IPS-20b (cell line): Measurements from ENCODE around the gene PHYHIPL.
"Not testable (repeated sequence)": the region's sequence is repeated elsewhere in the genome, so short reads cannot be mapped to it uniquely, and the experiment has no call there.

Experiments
- H3K27ac ChIP-seq: one replicate; pipeline ENCODE4 v1.5.1; 2013; ENCODE audit warnings: low read length
- H3K27me3 ChIP-seq: 2 replicates; pipeline ENCODE4 v1.6.1; 2013; ENCODE audit warnings: mild to moderate bottlenecking, low read length, inconsistent platforms; ENCODE audit not compliant: insufficient read depth
- H3K36me3 ChIP-seq: 2 replicates; pipeline ENCODE4 v1.6.1; 2013; ENCODE audit warnings: low read depth, mild to moderate bottlenecking, inconsistent platforms, low read length, moderate library complexity; ENCODE audit not compliant: insufficient read depth
- H3K4me1 ChIP-seq: 2 replicates; pipeline ENCODE4 v1.6.1; 2013; ENCODE audit warnings: mild to moderate bottlenecking, control low read depth, inconsistent platforms, low read length, moderate library complexity; ENCODE audit not compliant: insufficient read depth
- H3K4me3 ChIP-seq: 2 replicates; pipeline ENCODE4 v1.5.1; 2013; ENCODE audit warnings: mild to moderate bottlenecking, low read length, inconsistent platforms
- H3K9ac ChIP-seq: 2 replicates; pipeline ENCODE4 v1.6.1; 2013; ENCODE audit warnings: low read depth, mild to moderate bottlenecking, inconsistent platforms, low read length, moderate library complexity
- H3K9me3 ChIP-seq: 2 replicates; pipeline ENCODE4 v1.6.1; 2013; ENCODE audit warnings: mild to moderate bottlenecking, low read depth, low read length, inconsistent platforms; ENCODE audit not compliant: insufficient read depth

Gene PHYHIPL

DNA sequence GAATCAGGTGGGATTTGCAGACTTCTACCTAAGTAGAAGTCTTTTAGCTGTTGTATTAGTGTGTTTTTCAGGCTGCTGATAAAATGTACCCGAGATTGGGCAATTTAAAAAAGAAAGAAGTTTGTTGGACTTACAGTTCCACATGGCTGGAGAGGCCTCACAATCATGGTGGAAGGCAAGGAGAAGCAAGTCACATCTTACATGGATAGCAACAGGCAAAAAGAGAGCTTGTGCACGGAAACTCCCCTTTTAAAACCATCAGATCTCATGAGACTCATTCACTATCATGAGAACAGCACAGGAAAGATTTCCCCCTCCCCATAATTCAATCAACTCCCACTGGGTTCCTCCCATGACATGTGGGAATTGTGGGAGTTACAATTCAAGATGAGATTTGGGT lies 62.7 kb downstream of the PHYHIPL start:
- not testable (repeated sequence) for H3K4me1 ChIP-seq, H3K36me3 ChIP-seq, H3K27me3 ChIP-seq, H3K9ac ChIP-seq, H3K9me3 ChIP-seq, H3K27ac ChIP-seq, H3K4me3 ChIP-seq

GRCh38 chr10:59240582-59241183 lies 64.2 kb downstream of the PHYHIPL start:
- H3K9me3 ChIP-seq, result no peaks in the 10 kb centered on the region
- no peak overlapping the region for H3K27ac ChIP-seq
- H3K27me3 ChIP-seq, result no peaks in the 10 kb centered on the region
- H3K36me3 ChIP-seq, result no peaks in the 10 kb centered on the region
- H3K4me1 ChIP-seq, result no peaks in the 10 kb centered on the region
- H3K9ac ChIP-seq, result no peak overlapping the region
- no peak overlapping the region for H3K4me3 ChIP-seq

DNA sequence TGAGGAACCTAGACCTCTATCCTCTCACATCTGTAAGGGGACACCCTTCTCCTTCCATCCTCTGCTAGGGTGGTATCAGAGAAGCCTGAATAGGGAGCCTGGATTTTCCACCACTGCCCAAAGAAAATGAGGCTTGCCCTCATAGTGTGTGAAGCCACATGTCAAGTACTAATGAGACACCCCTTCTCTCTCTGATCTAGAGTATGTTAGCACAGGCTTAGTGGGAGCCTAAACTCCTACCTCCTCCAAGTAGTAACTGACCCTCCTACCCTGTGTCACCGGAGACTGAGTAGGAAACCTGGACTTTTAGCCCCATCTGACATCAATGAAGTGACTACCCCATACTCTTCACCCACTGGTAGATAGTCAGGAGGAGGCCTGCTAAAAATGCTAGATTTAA lies 65.6 kb downstream of the PHYHIPL start:
- H3K4me1 ChIP-seq, result no peaks in the 10 kb centered on the region
- no peaks in the 10 kb centered on the region for H3K27me3 ChIP-seq
- H3K27ac ChIP-seq, result no peak overlapping the region
- H3K9ac ChIP-seq, result no peak overlapping the region
- H3K36me3 ChIP-seq, result no peaks in the 10 kb centered on the region
- no peaks in the 10 kb centered on the region for H3K9me3 ChIP-seq
- no peak overlapping the region for H3K4me3 ChIP-seq

DNA sequence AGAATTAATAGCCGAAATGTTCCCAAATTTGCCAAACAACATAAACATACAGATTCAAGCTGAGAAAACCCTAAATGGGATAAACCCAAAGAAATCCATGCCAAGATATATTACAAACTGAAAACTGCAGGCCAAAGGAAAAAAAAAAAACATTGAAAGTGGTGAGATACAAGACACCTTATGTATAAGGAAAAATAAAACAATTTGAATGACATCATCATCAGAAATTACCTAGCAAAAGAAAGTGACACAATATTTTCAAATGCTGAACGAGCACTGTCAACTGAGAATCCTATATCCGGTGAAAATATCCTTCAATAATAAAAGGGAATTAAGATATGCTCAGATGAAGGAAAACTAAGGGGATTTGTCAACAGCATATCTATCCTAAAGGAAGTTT lies 66.5 kb downstream of the PHYHIPL start:
- H3K9ac ChIP-seq, result no peak overlapping the region
- no peaks in the 10 kb centered on the region for H3K9me3 ChIP-seq
- no peaks in the 10 kb centered on the region for H3K4me1 ChIP-seq
- H3K36me3 ChIP-seq, result no peaks in the 10 kb centered on the region
- no peak overlapping the region for H3K4me3 ChIP-seq
- no peaks in the 10 kb centered on the region for H3K27me3 ChIP-seq
- H3K27ac ChIP-seq, result no peak overlapping the region

- H3K27ac ChIP-seq, result no peak overlapping the region
- no peaks in the 10 kb centered on the region for H3K4me1 ChIP-seq
- no peak overlapping the region for H3K4me3 ChIP-seq
- no peaks in the 10 kb centered on the region for H3K9me3 ChIP-seq
- H3K27me3 ChIP-seq, result no peaks in the 10 kb centered on the region
- no peak overlapping the region for H3K9ac ChIP-seq
- no peaks in the 10 kb centered on the region for H3K36me3 ChIP-seq
These were observed 67.3 kb downstream of the PHYHIPL start for GRCh38 chr10:59243611-59244195.

DNA sequence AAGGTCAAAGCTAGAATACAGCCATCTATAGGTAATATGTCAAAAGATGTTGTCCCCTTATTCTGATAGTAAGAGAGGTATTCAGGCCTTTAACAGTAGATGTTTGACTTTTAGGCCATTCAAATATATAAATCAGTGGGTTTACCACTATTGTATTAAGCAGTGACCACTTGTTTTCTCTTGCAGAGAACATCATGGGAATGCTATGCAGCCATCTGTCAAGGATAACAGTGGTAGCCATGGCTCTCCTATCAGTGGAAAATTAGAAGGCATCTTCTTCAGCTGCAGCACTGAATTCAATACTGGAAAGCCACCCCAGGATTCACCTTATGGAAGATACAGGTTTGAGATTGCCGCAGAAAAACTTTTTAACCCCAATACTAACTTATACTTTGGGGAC lies 68.4 kb downstream of the PHYHIPL start:
- H3K9ac ChIP-seq, result no peak overlapping the region
- no peak overlapping the region for H3K27ac ChIP-seq
- H3K27me3 ChIP-seq, result no peaks in the 10 kb centered on the region
- no peaks in the 10 kb centered on the region for H3K9me3 ChIP-seq
- H3K4me1 ChIP-seq, result no peaks in the 10 kb centered on the region
- no peaks in the 10 kb centered on the region for H3K36me3 ChIP-seq
- H3K4me3 ChIP-seq, result no peak overlapping the region

GRCh38 chr10:59245686-59246085 lies 69.2 kb downstream of the PHYHIPL start:
- no peaks in the 10 kb centered on the region for H3K27me3 ChIP-seq
- H3K4me1 ChIP-seq, result no peaks in the 10 kb centered on the region
- H3K27ac ChIP-seq, result no peak overlapping the region
- no peaks in the 10 kb centered on the region for H3K36me3 ChIP-seq
- no peaks in the 10 kb centered on the region for H3K9me3 ChIP-seq
- H3K9ac ChIP-seq, result no peak overlapping the region
- H3K4me3 ChIP-seq, result no peak overlapping the region

DNA sequence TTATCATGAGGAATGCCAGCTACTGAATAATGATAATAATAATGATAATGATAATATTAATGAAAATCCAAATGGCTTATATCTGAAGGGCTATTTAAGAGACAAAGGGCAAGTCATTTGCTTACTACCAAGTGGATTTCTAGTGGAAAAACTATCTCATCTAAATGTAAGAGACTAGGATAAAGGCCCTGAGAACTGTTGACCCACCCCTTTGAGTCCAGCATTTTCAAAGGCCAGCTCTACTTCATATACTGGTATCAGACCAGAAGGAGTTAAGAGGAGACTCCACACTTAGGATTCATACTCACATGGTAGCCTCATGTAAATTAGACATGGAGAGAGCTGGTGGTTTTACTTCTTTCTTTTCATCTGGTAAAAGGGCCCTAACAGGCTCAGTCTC lies 76.0 kb downstream of the PHYHIPL start:
- H3K4me1 ChIP-seq, result no peaks in the 10 kb centered on the region
- no peaks in the 10 kb centered on the region for H3K27me3 ChIP-seq

GRCh38 chr10:59255463-59255862 lies 79.0 kb downstream of the PHYHIPL start:
- no peak overlapping the region for H3K27ac ChIP-seq
- no peaks in the 10 kb centered on the region for H3K36me3 ChIP-seq
- H3K27me3 ChIP-seq, result no peaks in the 10 kb centered on the region

More for the DNA sequence above, 76.0 kb downstream of the PHYHIPL start:
- Histone ChIP-seq H3K27ac (no peak overlapping the region), H3K36me3 (no peaks in the 10 kb centered on the region), H3K4me3 (no peak overlapping the region), H3K9me3 (no peaks in the 10 kb centered on the region), H3K9ac (no peak overlapping the region)

GRCh38 chr10:59257224-59257623 lies 80.8 kb downstream of the PHYHIPL start:
- Histone ChIP-seq H3K27me3 (no peaks in the 10 kb centered on the region), H3K9me3 (no peaks in the 10 kb centered on the region), H3K36me3 (no peaks in the 10 kb centered on the region), H3K4me1 (no peaks in the 10 kb centered on the region), H3K4me3 (no peak overlapping the region), H3K27ac (no peak overlapping the region), H3K9ac (no peak overlapping the region)

More at GRCh38 chr10:59255463-59255862, 79.0 kb downstream of the PHYHIPL start:
- H3K4me1 ChIP-seq, result no peaks in the 10 kb centered on the region
- H3K9ac ChIP-seq, result no peak overlapping the region
- no peak overlapping the region for H3K4me3 ChIP-seq
- H3K9me3 ChIP-seq, result no peaks in the 10 kb centered on the region

DNA sequence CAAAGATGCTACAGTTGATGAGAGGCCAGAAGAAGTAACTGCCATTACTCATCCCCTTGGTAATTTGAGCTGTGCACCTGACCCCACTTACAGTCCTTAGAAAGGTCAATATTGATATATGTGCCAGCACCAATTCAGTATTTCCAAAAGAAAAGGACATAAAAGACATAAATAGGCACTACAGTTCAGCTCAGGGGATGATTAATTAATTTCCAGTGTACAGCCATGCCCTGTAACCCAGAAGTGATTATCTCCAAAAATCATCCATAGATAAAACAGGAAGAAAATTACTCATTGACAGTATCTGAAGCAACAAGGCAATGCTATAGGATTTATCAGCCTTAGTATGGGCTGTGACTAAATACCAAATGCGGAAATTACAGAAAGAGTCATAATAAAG lies 82.4 kb downstream of the PHYHIPL start:
- H3K9me3 ChIP-seq, result no peaks in the 10 kb centered on the region
- no peak overlapping the region for H3K4me3 ChIP-seq
- H3K4me1 ChIP-seq, result no peaks in the 10 kb centered on the region
- H3K27me3 ChIP-seq, result no peaks in the 10 kb centered on the region
- no peaks in the 10 kb centered on the region for H3K36me3 ChIP-seq
- H3K27ac ChIP-seq, result no peak overlapping the region
- no peak overlapping the region for H3K9ac ChIP-seq

- Histone ChIP-seq H3K4me1 (no peaks in the 10 kb centered on the region), H3K27me3 (no peaks in the 10 kb centered on the region), H3K27ac (no peak overlapping the region), H3K9ac (no peak overlapping the region), H3K36me3 (no peaks in the 10 kb centered on the region), H3K4me3 (no peak overlapping the region), H3K9me3 (no peaks in the 10 kb centered on the region)
These were observed 88.7 kb downstream of the PHYHIPL start for GRCh38 chr10:59265141-59265540.
